H1 (cell line): Measurements from ENCODE around the gene MGME1. TPM values are rescaled to one million over a fixed set of nuclear protein-coding genes. Genes with fewer than 3 reads are reported as not detected.
A peak's percentile ranks its signal among the peaks of the same experiment; 100 is the strongest.

Experiments used
- CTCF ChIA-PET: fragments of 300-600 bp; sonication (Branson Sonifier 250); formaldehyde crosslinking; loops from one replicate; lab custom pipeline; 2021; ENCODE audit not compliant: partially characterized antibody; lab: Charles Lee
- POLR2A ChIA-PET: fragments of 300-600 bp; sonication (Branson Sonifier 250); formaldehyde crosslinking; loops from one replicate; lab custom pipeline; 2021; ENCODE audit warnings: inconsistent platforms; ENCODE audit not compliant: partially characterized antibody; lab: Charles Lee
- DNase-seq, 2 experiments: peaks; one replicate each; pipeline versions ENCODE4 v3.0.0 to v3.0.0-alpha.2; 2010 to 2022; ENCODE audit warnings: low spot score in 2 of 2, low read depth in 1 of 2, mixed read lengths in 1 of 2
- FAIRE-seq: peaks from 2 replicates; lab custom pipeline; 2011; peaks lifted over from hg19 to GRCh38; lab: Jason Lieb, UNC
- H2AFZ ChIP-seq: 2 replicates; pipeline ENCODE4 v1.8.1; 2012; ENCODE audit warnings: low read length, inconsistent platforms
- H2AK5ac ChIP-seq: 2 replicates; pipeline ENCODE4 v1.6.1; 2013; ENCODE audit warnings: low read depth, low read length
- H2BK120ac ChIP-seq: replicated peaks from 2 replicates; pipeline ENCODE3; 2013; ENCODE audit warnings: low read depth, low read length, inconsistent platforms
- H2BK12ac ChIP-seq: 2 replicates; pipeline ENCODE4 v1.6.1; 2013; ENCODE audit warnings: low read depth, low read length
- H2BK15ac ChIP-seq: 2 replicates; pipeline ENCODE4 v1.6.1; 2013; ENCODE audit warnings: low read length
- H2BK20ac ChIP-seq: 2 replicates; pipeline ENCODE4 v1.6.1; 2013; ENCODE audit warnings: low read length
- H2BK5ac ChIP-seq: 2 replicates; pipeline ENCODE4 v1.6.1; 2013; ENCODE audit warnings: low read depth, low read length
- H3K14ac ChIP-seq: 2 replicates; pipeline ENCODE4 v1.6.1; 2013; ENCODE audit warnings: inconsistent platforms; ENCODE audit not compliant: insufficient read length
- H3K18ac ChIP-seq: 2 replicates; pipeline ENCODE4 v1.6.1; 2013; ENCODE audit warnings: low read length; ENCODE audit errors: extremely low read depth
- H3K23ac ChIP-seq: 2 replicates; pipeline ENCODE4 v1.6.1; 2013; ENCODE audit warnings: inconsistent platforms; ENCODE audit not compliant: insufficient read length
- H3K23me2 ChIP-seq: 2 replicates; pipeline ENCODE4 v1.6.1; 2013; ENCODE audit warnings: low read depth, low read length
- H3K27ac ChIP-seq: 2 replicates; pipeline ENCODE4 v1.6.1; 2011; ENCODE audit warnings: low read depth, low read length, inconsistent platforms
- H3K27me3 ChIP-seq, 4 experiments: replicated peaks in 1 of 4; 1 replicate in 1 of 4; 2 replicates in 3 of 4; pipeline versions ENCODE4 v1.6.1 to v1.8.1; 2011 to 2013; ENCODE audit warnings: low read length in 3 of 4, mild to moderate bottlenecking in 3 of 4, inconsistent platforms in 2 of 4, mixed read lengths in 2 of 4, moderate library complexity in 1 of 4; ENCODE audit not compliant: control insufficient read depth in 3 of 4, insufficient read depth in 3 of 4; ENCODE audit errors: extremely low read depth in 1 of 4
- H3K36me3 ChIP-seq, 4 experiments: 2 replicates each; pipeline versions ENCODE4 v1.6.1 to v1.8.1; 2011 to 2013; ENCODE audit warnings: mild to moderate bottlenecking in 4 of 4, low read length in 3 of 4, moderate library complexity in 2 of 4, control low read depth in 1 of 4, inconsistent platforms in 1 of 4; ENCODE audit not compliant: insufficient read depth in 4 of 4, control insufficient read depth in 2 of 4
- H3K4ac ChIP-seq: replicated peaks from 2 replicates; pipeline ENCODE3; 2013; ENCODE audit warnings: low read length, low read depth, mixed read lengths, inconsistent platforms; ENCODE audit not compliant: insufficient read length
- H3K4me1 ChIP-seq, 4 experiments: replicated peaks in 1 of 4; 1 replicate in 1 of 4; 2 replicates in 3 of 4; pipeline versions ENCODE4 v1.6.1 to v1.8.1; 2011 to 2013; ENCODE audit warnings: low read length in 3 of 4, inconsistent platforms in 2 of 4, mixed read lengths in 1 of 4; ENCODE audit not compliant: insufficient read depth in 4 of 4, control insufficient read depth in 3 of 4
- H3K4me2 ChIP-seq, 2 experiments: 2 replicates each; pipeline versions ENCODE4 v1.6.1 to v1.8.1; 2011 to 2013; ENCODE audit warnings: low read depth in 2 of 2, low read length in 2 of 2, control low read depth in 1 of 2, inconsistent platforms in 1 of 2, mild to moderate bottlenecking in 1 of 2; ENCODE audit not compliant: insufficient read depth in 1 of 2
- H3K4me3 ChIP-seq, 4 experiments: fragments of 200-600, 300-600 bp in 1 of 4; sonication (generic), shearing (Covaris generic), sonication (Bioruptor Twin) in 1 of 4; 2 replicates each; pipeline versions ENCODE4 v1.5.1 to v1.8.1; 2011 to 2016; ENCODE audit warnings: low read length in 4 of 4, low read depth in 3 of 4, control low read depth in 2 of 4, inconsistent platforms in 2 of 4, mild to moderate bottlenecking in 2 of 4, mixed read lengths in 1 of 4, moderate library complexity in 1 of 4; ENCODE audit not compliant: insufficient read depth in 2 of 4; ENCODE audit errors: extremely low read depth in 1 of 4
- H3K56ac ChIP-seq: replicated peaks from 2 replicates; pipeline ENCODE3; 2013; ENCODE audit warnings: low read depth, mild to moderate bottlenecking, mixed read lengths, low read length, inconsistent platforms; ENCODE audit not compliant: insufficient read length
- H3K79me1 ChIP-seq: 2 replicates; pipeline ENCODE4 v1.6.1; 2013; ENCODE audit warnings: low read depth, low read length, control low read depth
- H3K79me2 ChIP-seq, 2 experiments: 2 replicates each; pipeline versions ENCODE4 v1.6.1 to v1.8.1; 2012 to 2013; ENCODE audit warnings: low read length in 2 of 2, mild to moderate bottlenecking in 2 of 2, inconsistent platforms in 1 of 2; ENCODE audit not compliant: insufficient read depth in 2 of 2, control insufficient read depth in 1 of 2
- H3K9ac ChIP-seq, 4 experiments: replicated peaks in 1 of 4; 1 replicate in 1 of 4; 2 replicates in 3 of 4; pipeline versions ENCODE4 v1.6.1 to v1.8.1; 2011 to 2013; ENCODE audit warnings: low read depth in 3 of 4, low read length in 3 of 4, control low read depth in 2 of 4, mild to moderate bottlenecking in 2 of 4, moderate library complexity in 2 of 4, inconsistent platforms in 1 of 4; ENCODE audit errors: extremely low read depth in 1 of 4
- H3K9me3 ChIP-seq, 2 experiments: 2 replicates each; pipeline versions ENCODE4 v1.6.1 to v1.8.1; 2012 to 2013; ENCODE audit warnings: mild to moderate bottlenecking in 2 of 2, moderate library complexity in 2 of 2, control low read depth in 1 of 2, inconsistent platforms in 1 of 2, low read depth in 1 of 2, low read length in 1 of 2, mixed read lengths in 1 of 2; ENCODE audit not compliant: insufficient read depth in 2 of 2
- H4K20me1 ChIP-seq, 2 experiments: replicated peaks in 1 of 2; 2 replicates each; pipeline versions ENCODE3 to v1.8.1; 2011 to 2013; ENCODE audit warnings: inconsistent platforms in 2 of 2, low read length in 2 of 2, mild to moderate bottlenecking in 1 of 2; ENCODE audit not compliant: insufficient read depth in 2 of 2, control insufficient read depth in 1 of 2
- H4K5ac ChIP-seq: 2 replicates; pipeline ENCODE4 v1.6.1; 2013; ENCODE audit warnings: low read length, low read depth, mixed read lengths, inconsistent platforms; ENCODE audit not compliant: insufficient read length
- H4K8ac ChIP-seq: 2 replicates; pipeline ENCODE4 v1.8.0; 2013; ENCODE audit warnings: mild to moderate bottlenecking, moderate library complexity, low read length, inconsistent platforms; ENCODE audit not compliant: insufficient read depth; ENCODE audit errors: extremely low read depth
- H4K91ac ChIP-seq: replicated peaks from 2 replicates; pipeline ENCODE3; 2013; ENCODE audit warnings: low read length, mixed read lengths, inconsistent platforms; ENCODE audit not compliant: insufficient read length
- CBX8 ChIP-seq: fragments of 300-800, 300-1000 bp; sonication (generic); IDR thresholded peaks from 2 replicates; pipeline ENCODE4 v1.7.1; 2016; ENCODE audit warnings: low read depth, low read length, borderline replicate concordance
- CHD1 ChIP-seq: IDR thresholded peaks from 2 replicates; pipeline ENCODE4 v1.6.1; 2012; ENCODE audit warnings: low read depth, low read length, improper control_type of control experiment
- CTCF ChIP-seq, 3 experiments: IDR thresholded peaks; 1 replicate in 2 of 3; 2 replicates in 1 of 3; pipeline versions ENCODE4 v1.5.1 to v1.6.1; 2011; ENCODE audit warnings: low read length in 3 of 3, mild to moderate bottlenecking in 3 of 3, inconsistent platforms in 2 of 3, low read depth in 1 of 3, moderate library complexity in 1 of 3; ENCODE audit not compliant: insufficient read depth in 1 of 3; ENCODE audit errors: control extremely low read depth in 1 of 3
- HDAC2 ChIP-seq, 2 experiments: fragments of 300-600 bp in 1 of 2; sonication (generic) in 1 of 2; IDR thresholded peaks; 2 replicates each; pipeline ENCODE4 v1.6.1; 2011 to 2012; ENCODE audit warnings: low read depth in 2 of 2, low read length in 2 of 2, mild to moderate bottlenecking in 2 of 2, moderate library complexity in 2 of 2, borderline replicate concordance in 1 of 2, inconsistent platforms in 1 of 2
- POLR2A ChIP-seq, 2 experiments: IDR thresholded peaks; 1 replicate in 1 of 2; 2 replicates in 1 of 2; pipeline ENCODE4 v1.6.1; 2011; ENCODE audit warnings: low read depth in 2 of 2, low read length in 2 of 2, mild to moderate bottlenecking in 2 of 2; ENCODE audit errors: control extremely low read depth in 1 of 2
- SIX5 ChIP-seq: IDR thresholded peaks from 2 replicates; pipeline ENCODE4 v1.6.1; 2011; ENCODE audit warnings: mild to moderate bottlenecking, low read depth, low read length
- SP1 ChIP-seq: IDR thresholded peaks from 2 replicates; pipeline ENCODE4 v1.6.1; 2011; ENCODE audit warnings: low read depth, low read length
- TAF7 ChIP-seq: optimal IDR thresholded peaks from 2 replicates; pipeline ENCODE3; 2011; ENCODE audit warnings: low read depth, mild to moderate bottlenecking, inconsistent platforms, low read length, moderate library complexity, borderline replicate concordance
- WGBS, 2 experiments: shearing (Covaris generic) in 1 of 2; methylation state at CpG; one replicate each; pipeline versions ENCODE4 v1.1.6 to v1.1.7; 2013 to 2015; ENCODE audit warnings: low lambda C conversion rate in 2 of 2, mixed read lengths in 2 of 2, inconsistent platforms in 1 of 2, low coverage in 1 of 2, missing lambda C conversion rate in 1 of 2; ENCODE audit not compliant: insufficient replicate concordance in 2 of 2, insufficient coverage in 1 of 2, insufficient read length in 1 of 2; ENCODE audit errors: extremely low coverage in 1 of 2, missing lambda C conversion rate in 1 of 2; 5-methylcytosine and 5-hydroxymethylcytosine counted together
- polyA plus RNA-seq, 7 experiments: library from polyadenylated mRNA; depleted of rRNA in 3 of 7; stranded (reverse) in 5 of 7; unstranded in 2 of 7; fragments of >200 nt in 5 of 7; fragments of 200-250 nt in 2 of 7; gene quantifications; 1 replicate in 5 of 7; 2 replicates in 1 of 7; 4 replicates in 1 of 7; pipeline versions ENCODE4 v1.2.1 to v1.2.3, GENCODE V29; 2011 to 2013; ENCODE audit warnings: missing spikeins in 2 of 7, mixed read lengths in 2 of 7
- total RNA-seq: library from RNA; stranded (reverse); fragmentation: NEBNext Ultra II Directional; extraction: Animal tissue kit (Norgen Biotek cat#: 25700); gene quantifications from 2 replicates; pipeline ENCODE4 v1.2.1, GENCODE V29; 2021

MGME1 gene
- total and polyA plus RNA-seq, 2 of the 8 experiments (the other 6 are each of a cell fraction or from before 2014, with no cell fraction given): 27.7 to 59.0 TPM

- peak overlapping the region; percentile 77 to 99 (median 91) for H3K4me3 ChIP-seq
- H2BK12ac ChIP-seq: no peak overlapping the region; the same call in 1 of the 2 replicates
- CTCF ChIA-PET: interaction anchor here (0.6 to 1.9 kb wide), 4 partner anchors 9 to 93 kb away, joined by 3 to 5 read pairs (median 4); no protein-coding TSS in a partner anchor
- H3K14ac ChIP-seq: no peak overlapping the region
- 1% methylated on average over 41 of the region's 41 CpGs; no CpG with 5 or more reads in 1 of the 2 experiments for WGBS, 2 experiments
- H3K4me2 ChIP-seq: peak overlapping the region; percentile 76 to 98
- H2BK20ac ChIP-seq: no peak overlapping the region
- 0 out of 2 replicates have a peak, but pooled peaks cover 3% of the 10 kb centered on the region for H3K79me1 ChIP-seq
- peaks cover 30 to 33% of the 10 kb centered on the region in 2 experiments for H4K20me1 ChIP-seq
- TF ChIP-seq CBX8: no peak
- TF ChIP-seq CHD1: peak; percentile 23
- TF ChIP-seq SIX5: no peak
- TF ChIP-seq POLR2A (IDR thresholded peaks at IDR 0.05; ENCODE audit: control extremely low read depth in 1 of 2, low read depth in 2 of 2, low read length in 2 of 2): peak in 1 of 2 experiments; percentile 60; a peak in 2 of 3 replicates
- TF ChIP-seq SP1: no peak
- no peak for TF ChIP-seq HDAC2 (IDR thresholded peaks at IDR 0.05; ENCODE audit: borderline replicate concordance in 1 of 2, low read depth in 2 of 2, low read length in 2 of 2)
- peak; percentile 9 for TF ChIP-seq TAF7
- no peak for TF ChIP-seq CTCF (IDR thresholded peaks at IDR 0.05; ENCODE audit: control extremely low read depth in 1 of 3, insufficient read depth in 1 of 3, low read depth in 1 of 3, low read length in 3 of 3)
- H3K9me3 ChIP-seq: no peaks in the 10 kb centered on the region
- H4K5ac ChIP-seq: peak overlapping the region; percentile 90
- H2AK5ac ChIP-seq: no peak overlapping the region
- FAIRE-seq (no peak), DNase-seq (no peak)
- H3K56ac ChIP-seq: peak overlapping the region; percentile 89
- peaks cover 4 to 14% (median 11%) of the 10 kb centered on the region in 4 experiments; a peak in 6 of 7 replicates for H3K4me1 ChIP-seq
- H4K8ac ChIP-seq: peak overlapping the region; percentile 100
- peak overlapping the region; percentile 99 to 100 (median 100) for H3K9ac ChIP-seq
- no peak overlapping the region for H2BK15ac ChIP-seq
- peak overlapping the region; percentile 100 for H2BK5ac ChIP-seq
- peak overlapping the region; percentile 91; the same call in 1 of the 2 replicates for H3K18ac ChIP-seq
- H3K79me2 ChIP-seq: peaks cover 76 to 97% of the 10 kb centered on the region in 2 experiments
- H3K27me3 ChIP-seq: no peaks in the 10 kb centered on the region
- peak overlapping the region; percentile 62 for H4K91ac ChIP-seq
- POLR2A ChIA-PET: interaction anchor here (0.5 to 20.7 kb wide), 18 partner anchors 11 to 1931 kb away, joined by 3 to 424 read pairs (median 6); partner anchors contain the start of genes DSTN, OVOL2 and RRBP1
- peaks cover 14% of the 10 kb centered on the region for H3K23me2 ChIP-seq
- no peak overlapping the region for H3K4ac ChIP-seq
- H2BK120ac ChIP-seq: no peak overlapping the region
- H3K36me3 ChIP-seq: peaks cover 0 to 40% (median 0%) of the 10 kb centered on the region in 4 experiments; a peak in 2 of 8 replicates
- no peak overlapping the region for H3K23ac ChIP-seq
- H2AFZ ChIP-seq: no peak overlapping the region
- H3K27ac ChIP-seq: peak overlapping the region; percentile 100
Measured at GRCh38 chr20:17967521-17968365, 1.1 kb upstream of the MGME1 start.
